GM19452 (cell line): ENCODE measurements around the gene HK2.
"Not testable (repeated sequence)": the region's sequence is repeated elsewhere in the genome, so short reads cannot be mapped to it uniquely, and the experiment has no call there.

ENCODE experiments used
- ATAC-seq: cut with Tn5 transposase; IDR thresholded peaks from one replicate; pipeline ENCODE4 v1.9.1; 2021; ENCODE audit not compliant: unreplicated experiment

HK2 gene

DNA sequence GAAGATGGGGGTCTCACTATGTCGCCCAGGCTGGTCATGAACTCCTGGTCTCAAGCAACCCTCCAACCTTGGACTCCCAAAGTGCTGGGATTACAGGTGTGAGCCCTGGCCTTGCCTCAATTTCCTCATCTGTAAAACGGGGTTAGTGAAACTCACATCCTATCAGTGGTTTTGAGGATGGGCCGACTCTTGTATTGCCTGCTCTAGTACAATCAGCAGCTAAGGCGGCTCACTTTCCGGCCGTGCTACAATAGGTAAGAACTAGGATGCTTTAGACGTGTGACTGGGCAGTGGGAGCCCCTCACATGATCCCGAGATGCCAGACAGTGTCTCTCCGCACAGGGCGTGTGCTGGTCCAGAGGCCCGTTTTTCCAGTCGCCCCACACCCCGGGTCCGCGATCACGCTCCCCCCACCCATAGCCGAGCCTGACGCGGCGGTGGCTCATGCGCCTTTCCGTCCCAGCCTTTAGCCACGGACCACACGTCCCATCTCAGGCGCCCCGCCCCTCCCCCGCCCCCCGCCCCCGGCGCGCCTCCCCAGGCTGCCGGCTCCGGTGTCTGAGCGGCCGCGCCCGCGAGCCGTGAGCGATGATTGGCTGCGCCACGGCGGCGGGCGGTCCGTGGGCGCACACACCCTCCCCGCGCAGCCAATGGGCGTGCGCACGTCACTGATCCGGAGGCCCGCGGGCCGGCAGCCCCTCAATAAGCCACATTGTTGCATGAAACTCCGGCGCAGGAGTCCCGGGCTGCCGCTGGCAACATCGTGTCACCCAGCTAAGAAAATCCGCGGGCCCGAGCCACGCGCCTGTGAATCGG is at the start of gene HK2:
Gene HK2 (plus strand): TSS at position 710 of the 816 bp plus-strand sequence. CDS start 454 bp downstream, outside the sequence.
- ATAC-seq, result peak; percentile 77

DNA sequence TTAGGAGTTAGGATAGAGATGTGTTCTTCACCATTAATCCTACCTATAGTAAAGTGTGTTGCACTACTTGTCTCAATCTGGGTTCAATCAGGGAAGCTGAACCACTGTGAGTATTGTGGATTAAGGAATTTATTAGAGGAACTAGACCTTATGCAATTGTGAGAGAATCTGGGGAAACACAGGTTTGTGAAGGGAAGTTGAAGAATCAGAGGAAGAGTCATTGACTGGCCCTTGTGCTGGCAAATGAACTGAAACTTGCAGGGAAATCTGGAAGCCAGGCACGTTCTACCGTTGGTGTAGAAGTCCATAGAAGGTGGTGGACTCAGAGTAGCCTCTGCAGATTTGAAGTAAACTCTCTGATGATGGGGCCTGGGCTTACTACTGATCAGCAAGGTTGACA is 44.7 kb upstream of the HK2 start:
- no peak for ATAC-seq

DNA sequence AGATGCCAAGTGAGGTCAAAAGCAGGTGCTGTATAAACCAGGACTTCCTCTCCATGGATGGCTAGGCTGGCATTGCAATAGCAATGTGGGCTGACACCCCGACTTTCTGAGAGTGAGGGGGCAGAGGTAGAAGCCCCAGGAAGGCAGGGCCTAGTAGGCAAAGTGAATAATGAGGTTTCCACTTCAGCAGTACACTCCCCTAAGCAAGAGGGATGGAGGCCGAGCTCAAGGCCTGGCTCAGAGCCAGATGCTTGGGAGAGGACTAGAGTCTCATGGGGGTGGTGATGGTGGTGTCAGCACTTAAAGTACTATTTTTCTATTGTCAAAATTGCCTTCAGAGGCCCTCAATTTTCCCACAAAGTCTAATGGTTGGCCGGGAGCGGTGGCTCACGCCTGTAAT is 41.6 kb upstream of the HK2 start:
- ATAC-seq, result no peak

DNA sequence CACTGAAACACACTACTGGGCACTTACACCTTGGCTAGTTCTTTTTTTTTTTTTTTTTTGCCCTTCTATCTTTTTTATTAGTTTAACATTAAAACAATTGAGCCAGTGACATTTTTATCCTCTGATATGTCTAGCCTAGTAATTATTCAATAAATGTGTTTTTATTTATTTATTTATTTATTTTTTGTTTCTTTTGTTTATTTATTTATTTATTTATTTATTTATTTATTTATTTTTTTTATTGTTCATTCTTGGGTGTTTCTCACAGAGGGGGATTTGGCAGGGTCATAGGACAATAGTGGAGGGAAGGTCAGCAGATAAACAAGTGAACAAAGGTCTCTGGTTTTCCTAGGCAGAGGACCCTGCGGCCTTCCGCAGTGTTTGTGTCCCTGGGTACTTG is 39.0 kb upstream of the HK2 start:
- ATAC-seq, result not testable (repeated sequence)

DNA sequence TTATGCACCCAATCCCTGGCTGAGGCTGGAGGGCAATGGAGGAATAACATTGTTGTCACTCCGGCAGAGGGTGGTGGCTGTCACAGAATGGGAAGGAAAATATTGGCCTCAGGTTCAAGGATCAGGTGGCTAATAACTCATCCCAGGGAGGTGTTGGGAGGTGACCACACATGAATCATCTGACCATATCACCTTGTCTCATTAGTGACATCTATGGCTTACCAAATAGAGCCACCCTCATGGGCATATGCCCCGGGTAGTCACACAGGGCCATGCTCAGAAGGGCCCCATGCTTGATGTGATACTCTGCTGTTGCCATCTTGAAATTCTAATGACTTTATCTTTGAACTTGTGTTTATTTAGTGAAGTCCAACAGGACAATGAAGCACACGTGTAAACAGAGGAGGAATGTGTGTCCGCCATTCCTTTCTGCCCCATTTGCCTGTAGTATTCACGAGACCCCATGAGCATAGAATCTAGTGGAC is 27.5 kb upstream of the HK2 start:
- ATAC-seq, result no peak

DNA sequence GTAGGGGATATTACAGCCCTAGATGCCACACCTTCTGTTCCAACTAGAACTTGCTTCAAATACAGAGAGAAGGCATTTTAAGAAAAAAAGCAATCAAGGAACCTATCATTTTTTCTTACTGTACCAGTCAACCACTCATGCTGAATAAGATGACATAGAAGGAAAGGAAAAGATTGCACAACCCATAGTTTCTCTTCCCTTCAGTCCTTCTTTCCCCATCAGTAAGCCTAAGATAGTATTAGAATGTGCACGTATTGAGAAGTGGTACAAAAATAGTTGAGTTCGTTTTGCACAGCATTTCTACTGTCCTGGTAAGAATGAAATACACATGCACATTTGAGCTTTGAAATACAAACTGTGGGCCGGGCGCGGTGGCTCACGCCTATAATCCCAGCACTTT is 27.0 kb upstream of the HK2 start:
- no peak for ATAC-seq

DNA sequence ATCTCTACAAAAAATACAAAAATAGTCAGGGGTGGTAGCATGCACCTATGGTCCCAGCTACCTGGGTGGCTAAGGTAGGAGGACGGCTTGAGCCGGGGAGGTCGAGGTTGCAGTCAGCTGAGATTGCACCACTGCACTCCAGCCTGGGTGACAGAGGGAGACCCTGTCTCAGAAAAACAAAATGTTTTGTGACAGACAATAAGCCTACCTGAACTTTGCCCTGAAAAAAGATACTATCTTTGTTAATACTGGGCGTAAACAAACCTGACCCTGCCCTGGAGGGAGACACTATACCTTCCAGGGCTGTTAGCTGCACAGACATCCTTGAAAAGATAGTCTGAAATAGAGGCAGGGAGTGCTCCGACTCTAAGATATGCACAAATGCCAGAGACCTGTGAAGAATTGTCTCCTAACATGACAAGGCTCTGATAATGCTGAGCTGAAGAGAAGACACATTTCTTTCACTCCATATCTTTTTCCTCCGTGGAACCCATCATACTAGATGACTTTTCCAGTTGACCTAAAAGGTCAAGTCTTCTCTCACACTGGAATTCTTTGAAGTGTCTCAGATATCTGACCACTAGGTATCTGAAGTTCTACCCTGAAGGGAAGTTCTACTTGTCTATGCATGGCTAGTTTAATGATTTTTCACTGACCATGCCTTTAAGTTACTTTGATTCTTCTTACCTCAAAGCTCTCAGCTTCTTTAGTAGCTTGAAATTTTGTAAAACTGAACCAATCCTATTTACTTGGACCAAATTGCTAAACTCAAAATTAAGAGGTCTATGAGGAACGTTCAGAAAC is 20.9 kb upstream of the HK2 start:
- ATAC-seq, result no peak

DNA sequence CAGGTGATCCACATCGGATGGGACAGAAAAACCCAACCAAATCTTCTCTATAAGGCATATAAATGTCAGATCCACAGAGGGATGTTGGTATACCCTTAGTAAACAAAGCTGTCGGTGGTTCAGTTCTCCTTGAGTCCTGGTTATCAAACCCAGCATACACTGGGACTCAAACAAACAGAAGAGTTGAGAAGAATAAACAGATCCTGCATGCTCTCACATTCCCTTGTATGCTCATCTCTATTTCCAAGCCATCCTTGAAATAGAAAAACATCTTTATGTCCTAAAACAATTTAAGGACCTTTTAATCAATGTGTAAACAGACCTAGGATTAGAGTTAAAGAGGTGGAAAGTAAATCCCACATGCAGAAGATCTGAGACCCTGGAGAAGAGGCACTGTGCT is 19.8 kb upstream of the HK2 start:
- no peak for ATAC-seq

DNA sequence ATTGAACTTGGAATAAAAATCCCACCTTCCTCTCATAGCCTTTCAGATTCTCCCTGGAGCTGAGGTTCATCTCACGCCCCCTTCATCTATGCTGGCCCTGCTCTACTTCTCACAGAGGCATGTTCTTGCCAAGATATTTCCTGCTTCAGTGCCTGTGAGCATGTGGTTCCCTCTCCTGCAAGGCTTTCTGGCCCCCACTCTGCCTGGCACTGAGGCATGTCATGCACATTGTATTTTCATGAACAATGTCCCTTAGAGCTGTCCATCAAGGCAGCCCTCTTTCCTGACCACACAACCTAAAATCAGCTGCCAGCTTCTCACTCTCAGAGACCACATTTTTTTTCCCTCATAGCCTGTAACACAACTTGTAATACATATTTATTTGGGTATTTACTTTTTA is 18.0 kb upstream of the HK2 start:
- no peak for ATAC-seq

DNA sequence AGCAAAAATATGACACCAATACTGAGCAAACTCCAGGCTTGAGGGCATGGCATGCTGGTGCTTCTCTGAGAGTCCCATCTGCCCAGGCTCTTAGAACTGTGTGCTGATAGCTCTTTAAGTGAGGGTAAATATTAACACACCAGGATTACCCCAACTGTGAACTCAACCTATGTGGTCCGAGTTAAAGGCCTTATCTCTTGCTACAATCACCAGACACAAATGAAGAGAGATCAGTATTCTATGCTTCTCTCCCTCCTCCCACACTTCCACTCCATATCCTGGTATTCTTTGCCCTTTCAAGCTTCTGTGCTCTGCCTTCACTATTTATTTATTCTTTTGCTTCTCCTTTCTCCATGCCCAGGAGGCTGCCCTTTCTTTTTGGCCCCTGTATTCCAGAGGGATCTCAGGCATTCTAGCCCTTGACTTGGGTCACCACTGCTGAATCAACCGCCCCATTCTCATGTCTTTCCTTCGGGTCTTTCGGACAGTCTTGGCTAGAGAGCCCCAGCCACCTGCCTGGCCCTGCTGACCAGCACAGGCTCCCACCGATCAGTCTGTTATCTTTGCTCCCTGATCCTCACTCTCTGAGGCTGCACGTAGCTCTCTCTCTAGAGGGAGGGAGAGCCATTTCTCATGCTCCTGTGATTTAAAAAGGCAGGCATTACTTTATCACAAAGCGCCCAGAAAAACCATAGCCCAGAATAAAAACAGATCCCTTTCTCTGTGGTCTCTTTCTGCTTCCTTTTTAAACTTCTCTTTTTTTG is 17.2 kb upstream of the HK2 start:
- ATAC-seq, result no peak

DNA sequence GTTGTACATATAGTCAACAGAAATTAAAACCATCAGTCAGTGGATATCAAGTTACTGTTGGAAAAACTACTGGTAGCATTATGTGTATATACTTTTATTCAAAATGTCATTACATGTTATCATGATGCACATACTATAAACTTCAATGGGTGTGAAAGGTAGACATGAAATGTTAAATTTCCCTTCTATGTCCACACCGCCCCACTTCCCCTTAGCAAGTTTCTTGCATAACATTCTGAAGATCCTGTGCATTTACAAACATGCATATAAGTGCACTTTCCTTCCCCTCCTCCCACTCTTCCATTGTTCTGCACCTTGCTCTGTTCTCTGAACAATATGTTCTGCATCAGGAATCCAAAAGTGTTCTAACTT is 16.6 kb upstream of the HK2 start:
- no peak for ATAC-seq

DNA sequence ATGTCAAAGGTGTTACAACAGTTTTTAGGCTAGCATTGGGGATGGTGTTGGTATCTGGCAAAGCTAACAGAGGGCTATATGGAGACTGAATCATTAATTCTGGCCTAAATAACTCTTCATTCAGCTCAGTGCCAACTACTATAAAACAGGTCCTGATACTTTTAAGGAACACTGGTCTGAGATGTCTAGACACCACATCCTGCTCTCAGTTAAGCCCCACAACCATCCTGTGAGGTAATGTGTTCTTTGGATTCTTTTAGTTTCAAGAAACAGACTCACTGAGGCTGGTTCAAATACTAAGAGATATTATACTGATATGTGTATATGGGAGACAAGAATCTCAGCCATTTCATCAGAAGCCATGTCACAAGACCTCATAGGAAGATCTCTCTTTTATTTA is 14.2 kb upstream of the HK2 start:
- peak; percentile 67 for ATAC-seq

DNA sequence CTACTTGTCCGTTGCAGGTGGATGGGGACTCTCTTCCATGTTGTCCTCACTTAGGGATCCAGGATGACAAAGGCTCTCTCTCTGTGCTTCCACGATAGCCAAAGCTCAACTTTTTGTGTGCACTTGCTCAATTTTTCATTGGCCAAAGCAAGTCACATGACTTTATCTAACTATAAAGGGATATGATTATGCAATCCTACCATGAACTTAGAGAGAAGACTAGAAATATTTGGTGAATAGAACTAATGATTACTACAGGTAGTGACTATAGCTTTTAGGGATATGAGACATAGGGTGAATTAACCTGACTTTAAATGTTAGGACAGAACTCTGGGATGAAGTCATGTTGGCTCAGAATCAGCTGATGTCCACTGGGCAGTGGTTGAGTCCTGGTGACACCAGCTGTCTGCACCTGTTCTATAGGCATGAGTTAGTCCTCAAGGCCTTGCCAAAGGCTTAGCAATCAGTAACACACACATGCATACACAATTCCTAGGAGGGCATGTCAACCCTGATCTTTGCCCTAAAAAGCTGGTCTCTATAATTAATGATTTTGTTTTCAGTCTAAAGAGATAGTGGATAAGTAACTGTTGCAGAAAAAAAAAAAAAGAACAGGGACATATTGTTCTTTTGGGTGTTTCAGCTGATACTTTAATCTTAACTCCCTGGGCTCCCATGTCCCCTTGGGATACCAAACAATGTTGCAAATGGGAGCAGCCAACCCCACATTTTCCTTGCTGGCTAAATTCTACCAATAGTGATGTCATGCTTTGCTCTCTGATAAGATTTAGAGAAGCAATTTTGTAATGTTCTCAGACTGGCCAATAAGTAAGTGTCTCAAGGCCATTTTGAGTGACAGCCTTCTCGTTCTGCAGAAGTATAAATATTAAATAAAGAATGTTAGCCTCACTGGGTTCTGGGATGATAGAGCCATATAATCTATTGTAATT is 12.5 kb upstream of the HK2 start:
- no peak for ATAC-seq

DNA sequence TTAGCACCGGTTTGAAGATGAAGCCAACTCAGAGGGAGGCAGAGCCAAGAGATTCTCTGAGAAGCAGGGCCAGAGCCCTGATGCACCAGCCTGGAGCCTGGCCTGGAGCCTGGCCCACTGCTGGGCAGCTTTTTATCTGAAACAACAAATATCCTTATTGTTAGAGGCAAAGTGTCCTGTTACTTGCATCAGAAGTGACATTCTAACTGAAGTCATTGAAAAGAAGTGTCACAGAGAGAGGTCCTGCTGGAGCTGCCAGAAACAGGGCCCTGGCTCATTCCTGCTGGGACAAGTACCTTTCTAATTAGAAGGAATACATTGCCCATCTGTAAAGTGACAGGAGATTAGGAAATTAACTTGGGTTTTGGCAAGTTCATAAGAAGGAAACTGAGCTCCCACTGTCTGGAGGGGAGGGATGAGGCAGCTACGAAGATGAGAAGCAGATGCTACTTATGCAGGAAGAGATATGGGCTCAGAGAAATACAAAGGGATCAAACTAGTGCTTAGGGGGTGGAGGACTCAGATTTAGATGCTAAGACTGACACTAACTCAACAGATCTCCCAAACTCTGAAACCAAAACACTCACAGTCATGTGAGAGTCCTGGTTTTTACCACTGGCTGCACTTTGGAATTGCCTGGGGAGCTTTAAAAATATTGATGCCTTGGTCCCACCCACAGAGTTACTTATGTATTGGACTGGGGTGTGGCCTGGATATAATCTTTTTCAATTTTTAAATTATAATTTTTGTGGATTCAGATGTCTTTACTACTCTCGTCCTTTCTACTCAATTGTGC is 11.0 kb upstream of the HK2 start:
- no peak for ATAC-seq

DNA sequence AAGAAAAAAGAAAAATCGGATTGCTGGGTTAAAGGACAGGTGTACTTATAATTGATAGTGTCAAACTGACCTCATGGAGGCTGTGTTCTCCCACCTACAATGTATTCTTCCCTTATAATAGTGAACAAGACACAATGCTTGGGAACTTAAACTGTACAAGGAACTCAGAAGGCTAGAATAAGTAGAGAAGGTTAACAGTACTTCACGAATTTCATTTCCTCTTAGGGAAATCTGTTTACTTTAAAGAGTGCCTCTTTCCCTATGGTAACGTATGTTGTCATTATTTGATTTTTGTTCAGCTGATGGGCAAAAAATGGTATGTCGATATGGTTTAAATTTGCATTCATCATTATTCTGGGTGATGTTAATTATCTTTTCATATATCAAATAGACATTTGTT is 9.2 kb upstream of the HK2 start:
- no peak for ATAC-seq

DNA sequence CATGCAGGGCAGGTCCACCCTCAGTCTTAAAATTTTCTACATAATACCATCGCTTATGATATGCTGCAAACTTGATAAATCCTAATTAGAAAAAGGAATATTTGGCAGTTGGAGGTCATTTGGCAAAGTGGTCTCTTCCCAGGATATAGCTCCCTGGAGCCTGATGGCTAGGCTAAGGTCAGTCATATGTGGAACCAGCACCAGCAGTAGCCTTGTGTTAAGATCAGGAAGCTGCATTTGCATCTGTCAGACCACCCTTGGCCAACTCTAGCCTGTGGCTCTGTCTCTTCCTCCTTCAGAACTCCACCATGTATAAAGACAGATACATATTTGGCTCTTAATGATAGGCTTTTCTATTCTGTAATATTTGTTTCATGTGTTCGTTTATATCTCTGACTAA is 5.4 kb upstream of the HK2 start:
- no peak for ATAC-seq

DNA sequence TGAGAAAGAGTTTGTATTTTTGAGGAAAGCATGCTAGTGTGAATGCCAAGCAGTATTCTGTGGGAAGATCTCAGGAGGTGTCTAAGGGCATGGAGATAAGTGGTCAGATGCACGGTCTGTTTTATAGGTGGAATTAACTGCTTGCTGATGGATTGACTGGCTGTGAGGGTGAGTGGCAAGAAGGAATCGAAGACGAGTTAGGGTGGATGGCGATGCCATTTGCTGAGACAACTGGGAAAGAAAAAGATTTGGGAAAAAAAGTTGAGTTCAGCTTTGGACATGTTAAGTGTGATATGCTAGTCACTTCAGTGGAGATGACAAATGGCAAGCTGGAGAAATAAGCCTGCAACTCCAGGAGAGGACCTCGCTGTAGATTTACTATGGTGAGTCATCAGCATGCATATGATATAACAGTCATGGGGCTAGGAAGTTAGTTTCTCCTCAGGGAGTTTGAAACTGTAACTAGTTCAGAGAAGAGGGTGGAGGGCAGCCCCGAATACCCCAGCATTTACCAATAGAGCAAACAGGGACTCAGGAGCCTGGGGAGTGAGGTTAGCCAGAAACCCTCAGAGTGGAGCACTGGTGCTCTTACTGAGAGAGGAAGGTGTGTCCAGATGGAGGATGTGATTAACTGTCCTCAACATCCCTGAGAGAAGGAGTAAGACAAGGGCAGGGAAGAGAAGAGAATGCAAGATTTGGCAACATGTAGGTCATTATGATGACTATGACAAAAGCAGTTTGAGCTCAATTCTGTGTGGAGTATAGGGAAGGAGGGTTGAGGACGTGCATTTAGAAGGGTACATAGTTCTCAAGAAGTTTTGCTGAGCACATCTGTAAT is 2.0 kb upstream of the HK2 start:
- no peak for ATAC-seq

DNA sequence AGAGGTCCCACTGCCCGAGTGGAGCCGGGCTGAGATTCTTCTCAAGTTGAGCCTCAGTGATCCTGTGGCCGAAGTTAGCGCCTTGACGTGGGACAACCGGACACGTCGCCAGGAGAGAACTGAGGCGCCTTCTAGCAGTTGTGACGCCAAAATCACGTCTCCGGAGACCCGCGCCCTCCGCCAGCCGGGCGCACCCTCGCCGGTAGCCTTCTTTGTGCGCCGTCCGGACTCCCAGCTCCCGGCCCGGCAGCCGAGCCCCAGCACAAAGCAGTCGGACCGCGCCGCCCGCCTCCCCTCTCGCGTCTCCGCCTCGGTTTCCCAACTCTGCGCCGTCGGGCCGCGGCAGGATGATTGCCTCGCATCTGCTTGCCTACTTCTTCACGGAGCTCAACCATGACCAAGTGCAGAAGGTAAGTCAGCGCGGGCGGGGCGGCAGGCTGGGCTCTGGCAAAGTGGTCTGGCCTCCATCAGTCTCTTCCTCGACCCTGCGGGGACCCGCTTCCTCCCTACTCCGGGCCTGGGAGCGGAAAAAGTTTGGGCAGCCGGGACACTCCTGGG is 386 bp downstream of the HK2 start:
- ATAC-seq, result peak; percentile 6
